Mucosa of rectum (tissue), 2 donors: ENCODE measurements around the gene TNFRSF21.
"Not testable (repeated sequence)": the region's sequence is repeated elsewhere in the genome, so short reads cannot be mapped to it uniquely, and the experiment has no call there.

Experiments used
- H3K27ac ChIP-seq, 2 donors: one replicate each; pipeline ENCODE4 v1.7.0; 2013; ENCODE audit warnings: inconsistent platforms in 2 of 2, low read depth in 2 of 2, low read length in 2 of 2
- H3K27me3 ChIP-seq, 2 donors: one replicate each; pipeline ENCODE4 v1.7.0; 2013; ENCODE audit warnings: low read length in 2 of 2; ENCODE audit not compliant: control insufficient read depth in 2 of 2, insufficient read depth in 2 of 2
- H3K36me3 ChIP-seq, 2 donors: one replicate each; pipeline ENCODE4 v1.7.0; 2013; ENCODE audit warnings: low read length in 2 of 2; ENCODE audit not compliant: control insufficient read depth in 2 of 2, insufficient read depth in 2 of 2
- H3K4me1 ChIP-seq, 2 donors: one replicate each; pipeline ENCODE4 v1.7.0; 2013; ENCODE audit warnings: low read length in 2 of 2, mild to moderate bottlenecking in 1 of 2; ENCODE audit not compliant: control insufficient read depth in 2 of 2, insufficient read depth in 2 of 2
- H3K4me3 ChIP-seq, 2 donors: one replicate each; pipeline ENCODE4 v1.7.0; 2013; ENCODE audit warnings: low read length in 2 of 2
- H3K9ac ChIP-seq, 2 donors: one replicate each; pipeline ENCODE4 v1.7.0; 2013; ENCODE audit warnings: low read length in 2 of 2, low read depth in 1 of 2, mild to moderate bottlenecking in 1 of 2
- H3K9me3 ChIP-seq, 2 donors: one replicate each; pipeline ENCODE4 v1.7.0; 2013; ENCODE audit warnings: low read length in 2 of 2; ENCODE audit not compliant: control insufficient read depth in 2 of 2
- donor health status: healthy.
- donor health status: Normal muscosa, but diverticular disease.

The TNFRSF21 gene

GRCh38 chr6:47275132-47275531, 34.6 kb downstream of the TNFRSF21 start:
- H3K9ac ChIP-seq, H3K4me1 ChIP-seq, H3K9me3 ChIP-seq, H3K4me3 ChIP-seq, H3K27ac ChIP-seq, H3K36me3 ChIP-seq, H3K27me3 ChIP-seq: not testable (repeated sequence)

GRCh38 chr6:47268572-47269187, 41.0 kb downstream of the TNFRSF21 start:
- no peaks in the 10 kb centered on the region for H3K27me3 ChIP-seq
- H3K4me3 ChIP-seq, result no peak overlapping the region
- H3K36me3 ChIP-seq, result peaks cover 3 to 9% of the 10 kb centered on the region in 2 donors
- H3K9me3 ChIP-seq, result no peaks in the 10 kb centered on the region
- no peak overlapping the region for H3K9ac ChIP-seq
- H3K4me1 ChIP-seq, result no peaks in the 10 kb centered on the region
- no peak overlapping the region for H3K27ac ChIP-seq

GRCh38 chr6:47267301-47267700, 42.4 kb downstream of the TNFRSF21 start:
- Histone ChIP-seq H3K27me3 (no peaks in the 10 kb centered on the region), H3K4me1 (no peaks in the 10 kb centered on the region), H3K4me3 (no peak overlapping the region), H3K9me3 (no peaks in the 10 kb centered on the region), H3K36me3 (peaks cover 3 to 9% of the 10 kb centered on the region in 2 donors), H3K27ac (no peak overlapping the region), H3K9ac (no peak overlapping the region)

- H3K27me3 ChIP-seq, result no peaks in the 10 kb centered on the region
- H3K27ac ChIP-seq, result no peak overlapping the region
- no peak overlapping the region for H3K4me3 ChIP-seq
- H3K36me3 ChIP-seq, result peaks cover 3 to 9% of the 10 kb centered on the region in 2 donors
- H3K4me1 ChIP-seq, result no peaks in the 10 kb centered on the region
- H3K9me3 ChIP-seq, result no peaks in the 10 kb centered on the region
- no peak overlapping the region for H3K9ac ChIP-seq
Measured at GRCh38 chr6:47265971-47266370, 43.7 kb downstream of the TNFRSF21 start.

GRCh38 chr6:47264775-47265184, 44.9 kb downstream of the TNFRSF21 start:
- H3K4me1 ChIP-seq, result no peaks in the 10 kb centered on the region
- H3K9ac ChIP-seq, result no peak overlapping the region
- peaks cover 3 to 9% of the 10 kb centered on the region in 2 donors for H3K36me3 ChIP-seq
- no peaks in the 10 kb centered on the region for H3K9me3 ChIP-seq
- no peak overlapping the region for H3K4me3 ChIP-seq
- no peaks in the 10 kb centered on the region for H3K27me3 ChIP-seq
- no peak overlapping the region for H3K27ac ChIP-seq

GRCh38 chr6:47263268-47263667, 46.4 kb downstream of the TNFRSF21 start:
- Histone ChIP-seq H3K9ac (no peak overlapping the region), H3K4me3 (no peak overlapping the region), H3K27me3 (no peaks in the 10 kb centered on the region), H3K36me3 (peaks cover 3 to 11% of the 10 kb centered on the region in 2 donors), H3K4me1 (no peaks in the 10 kb centered on the region), H3K9me3 (no peaks in the 10 kb centered on the region), H3K27ac (no peak overlapping the region)

GRCh38 chr6:47262231-47262630, 47.5 kb downstream of the TNFRSF21 start:
- H3K4me3 ChIP-seq, result no peak overlapping the region
- peaks cover 0 to 6% of the 10 kb centered on the region in 2 donors for H3K36me3 ChIP-seq
- no peaks in the 10 kb centered on the region for H3K4me1 ChIP-seq
- H3K27me3 ChIP-seq, result no peaks in the 10 kb centered on the region
- H3K27ac ChIP-seq, result no peak overlapping the region
- H3K9me3 ChIP-seq, result no peaks in the 10 kb centered on the region
- no peak overlapping the region for H3K9ac ChIP-seq

- Histone ChIP-seq H3K4me1 (no peaks in the 10 kb centered on the region), H3K27me3 (no peaks in the 10 kb centered on the region), H3K9ac (no peak overlapping the region), H3K27ac (no peak overlapping the region), H3K4me3 (no peak overlapping the region), H3K36me3 (peaks cover 0 to 6% of the 10 kb centered on the region in 2 donors), H3K9me3 (no peaks in the 10 kb centered on the region)
Measured at GRCh38 chr6:47261191-47261590, 48.5 kb downstream of the TNFRSF21 start.

- no peak overlapping the region for H3K27ac ChIP-seq
- H3K9ac ChIP-seq, result no peak overlapping the region
- H3K4me3 ChIP-seq, result no peak overlapping the region
- H3K4me1 ChIP-seq, result no peaks in the 10 kb centered on the region
- H3K9me3 ChIP-seq, result no peaks in the 10 kb centered on the region
- H3K27me3 ChIP-seq, result no peaks in the 10 kb centered on the region
- peaks cover 0 to 6% of the 10 kb centered on the region in 2 donors for H3K36me3 ChIP-seq
Measured at GRCh38 chr6:47260021-47260420, 49.7 kb downstream of the TNFRSF21 start.

- H3K9me3 ChIP-seq, result no peaks in the 10 kb centered on the region
- H3K4me1 ChIP-seq, result no peaks in the 10 kb centered on the region
- no peaks in the 10 kb centered on the region for H3K27me3 ChIP-seq
- H3K9ac ChIP-seq, result no peak overlapping the region
- no peak overlapping the region for H3K4me3 ChIP-seq
- no peak overlapping the region for H3K27ac ChIP-seq
- peaks cover 0 to 6% of the 10 kb centered on the region in 2 donors for H3K36me3 ChIP-seq
Measured at GRCh38 chr6:47258724-47259347, 50.9 kb downstream of the TNFRSF21 start.
